A549 (cell line): ENCODE results near the gene DLGAP1.

Experiments used
- CTCF ChIP-seq: fragments of >200 bp; sonication (Bioruptor Twin); formaldehyde crosslinking; IDR thresholded peaks from 3 replicates; pipeline ENCODE4 v1.5.1; 2016
- EP300 ChIP-seq, 2 experiments: fragments of >200 bp; sonication (Bioruptor Twin); formaldehyde crosslinking; IDR thresholded peaks; 2 replicates in 1 of 2; 3 replicates in 1 of 2; pipeline ENCODE4 v1.6.1; 2016 to 2017
- SMC3 ChIP-seq: fragments of >200 bp; sonication (Bioruptor Twin); formaldehyde crosslinking; IDR thresholded peaks from 3 replicates; pipeline ENCODE4 v1.6.1; 2018; ENCODE audit warnings: inconsistent platforms
- ZC3H11A ChIP-seq: fragments of 450-650 bp; IDR thresholded peaks from 2 replicates; pipeline ENCODE4 v1.6.1; 2014; ENCODE audit warnings: antibody characterized with exemption, mild to moderate bottlenecking
- ZFP36 ChIP-seq: fragments of 450-650 bp; IDR thresholded peaks from 2 replicates; pipeline ENCODE4 v1.6.1; 2014; ENCODE audit warnings: borderline replicate concordance; ENCODE audit not compliant: partially characterized antibody
- TF ChIP-seq, protein P1 (sequence below): fragments of 200-600 bp; sonication (generic); IDR thresholded peaks from 2 replicates; pipeline ENCODE4 v1.6.1; 2016; ENCODE audit warnings: antibody characterized with exemption, mild to moderate bottlenecking, moderate library complexity

GRCh38 chr18:3463051-3463450 lies 992.1 kb downstream of the DLGAP1 start:
- TF ChIP-seq ZFP36, result no peak
- no peak for TF ChIP-seq EP300 (IDR thresholded peaks at IDR 0.05)
- TF ChIP-seq, protein P1, sequence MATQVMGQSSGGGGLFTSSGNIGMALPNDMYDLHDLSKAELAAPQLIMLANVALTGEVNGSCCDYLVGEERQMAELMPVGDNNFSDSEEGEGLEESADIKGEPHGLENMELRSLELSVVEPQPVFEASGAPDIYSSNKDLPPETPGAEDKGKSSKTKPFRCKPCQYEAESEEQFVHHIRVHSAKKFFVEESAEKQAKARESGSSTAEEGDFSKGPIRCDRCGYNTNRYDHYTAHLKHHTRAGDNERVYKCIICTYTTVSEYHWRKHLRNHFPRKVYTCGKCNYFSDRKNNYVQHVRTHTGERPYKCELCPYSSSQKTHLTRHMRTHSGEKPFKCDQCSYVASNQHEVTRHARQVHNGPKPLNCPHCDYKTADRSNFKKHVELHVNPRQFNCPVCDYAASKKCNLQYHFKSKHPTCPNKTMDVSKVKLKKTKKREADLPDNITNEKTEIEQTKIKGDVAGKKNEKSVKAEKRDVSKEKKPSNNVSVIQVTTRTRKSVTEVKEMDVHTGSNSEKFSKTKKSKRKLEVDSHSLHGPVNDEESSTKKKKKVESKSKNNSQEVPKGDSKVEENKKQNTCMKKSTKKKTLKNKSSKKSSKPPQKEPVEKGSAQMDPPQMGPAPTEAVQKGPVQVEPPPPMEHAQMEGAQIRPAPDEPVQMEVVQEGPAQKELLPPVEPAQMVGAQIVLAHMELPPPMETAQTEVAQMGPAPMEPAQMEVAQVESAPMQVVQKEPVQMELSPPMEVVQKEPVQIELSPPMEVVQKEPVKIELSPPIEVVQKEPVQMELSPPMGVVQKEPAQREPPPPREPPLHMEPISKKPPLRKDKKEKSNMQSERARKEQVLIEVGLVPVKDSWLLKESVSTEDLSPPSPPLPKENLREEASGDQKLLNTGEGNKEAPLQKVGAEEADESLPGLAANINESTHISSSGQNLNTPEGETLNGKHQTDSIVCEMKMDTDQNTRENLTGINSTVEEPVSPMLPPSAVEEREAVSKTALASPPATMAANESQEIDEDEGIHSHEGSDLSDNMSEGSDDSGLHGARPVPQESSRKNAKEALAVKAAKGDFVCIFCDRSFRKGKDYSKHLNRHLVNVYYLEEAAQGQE, result no peak
- TF ChIP-seq ZC3H11A, result no peak
- TF ChIP-seq SMC3, result no peak
- TF ChIP-seq CTCF, result no peak
